Measurements from ENCODE around the gene TAS2R60.
"Not testable (repeated sequence)": the region's sequence is repeated elsewhere in the genome, so short reads cannot be mapped to it uniquely, and the experiment has no call there.

TAS2R60 gene

DNA sequence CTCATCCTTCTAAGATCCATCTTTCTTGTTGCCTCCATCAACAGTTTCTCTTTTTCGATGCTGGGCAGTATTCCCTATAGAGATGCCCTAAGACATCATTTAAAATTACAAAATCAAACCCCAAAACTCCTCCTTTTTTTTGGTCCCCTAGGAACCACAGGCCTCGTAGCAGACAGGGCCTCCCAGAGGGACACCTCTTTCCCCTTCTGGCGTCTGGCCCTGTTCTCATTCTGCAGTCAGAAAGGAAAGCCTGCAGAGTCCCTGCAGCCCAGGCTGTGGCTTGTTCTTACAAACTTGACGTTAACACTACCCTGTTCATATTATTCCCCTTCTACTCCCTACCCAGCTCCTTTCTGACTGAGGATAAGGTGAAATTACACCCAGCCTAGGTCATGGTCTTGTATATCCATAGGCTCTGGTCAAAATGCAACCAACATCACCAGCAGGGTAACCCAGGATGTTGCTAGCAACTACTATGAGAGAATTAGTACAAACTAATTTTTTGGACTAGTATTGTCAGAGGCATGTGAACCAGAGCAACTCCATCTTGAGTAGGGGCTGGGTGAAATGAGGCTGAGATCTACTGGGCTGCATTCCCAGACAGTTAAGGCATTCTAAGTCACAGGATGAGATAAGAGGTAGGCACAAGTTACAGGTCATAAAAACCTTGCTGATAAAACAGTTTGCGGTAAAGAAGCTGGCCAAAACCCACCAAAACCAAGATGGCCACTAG is 31.1 kb upstream of the TAS2R60 start:
- no peak for DNase-seq

DNA sequence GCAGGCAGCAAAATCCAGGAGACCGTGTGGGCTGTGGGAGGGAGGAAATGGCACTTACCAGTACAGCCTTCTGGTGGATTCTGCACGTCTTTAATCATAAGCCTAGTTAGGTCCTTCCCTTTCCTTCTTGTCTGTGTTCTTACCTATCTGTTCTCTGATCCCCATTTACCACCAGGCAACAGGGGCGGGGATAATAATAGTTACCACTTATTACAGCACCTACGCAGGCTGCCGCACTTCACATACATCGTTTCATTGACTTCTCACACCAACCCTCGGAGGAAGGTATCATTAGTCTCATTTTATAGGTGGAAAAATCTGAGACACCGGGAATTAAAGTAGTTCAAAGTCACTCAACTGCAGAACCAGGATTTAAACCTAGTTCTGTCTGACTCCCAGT is 30.1 kb upstream of the TAS2R60 start:
- no peak for DNase-seq

DNA sequence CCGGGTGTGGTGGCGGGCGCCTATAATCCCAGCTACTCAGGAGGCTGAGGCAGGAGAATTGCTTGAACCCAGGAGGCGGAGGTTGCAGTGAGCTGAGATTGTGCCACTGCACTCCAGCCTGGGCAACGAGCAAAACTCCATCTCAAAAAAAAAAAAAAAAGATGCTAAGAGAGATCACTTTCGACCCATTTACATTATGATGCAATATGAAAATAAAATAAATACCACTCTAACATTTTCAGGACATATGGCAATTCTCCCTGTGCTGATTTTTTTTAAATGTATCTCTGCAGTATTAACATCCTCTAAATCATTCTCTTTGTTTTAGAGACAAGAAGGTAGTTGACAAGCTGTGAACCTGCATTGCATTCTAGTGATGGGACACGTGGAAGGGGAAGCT is 28.0 kb upstream of the TAS2R60 start:
- DNase-seq = not testable (repeated sequence)

DNA sequence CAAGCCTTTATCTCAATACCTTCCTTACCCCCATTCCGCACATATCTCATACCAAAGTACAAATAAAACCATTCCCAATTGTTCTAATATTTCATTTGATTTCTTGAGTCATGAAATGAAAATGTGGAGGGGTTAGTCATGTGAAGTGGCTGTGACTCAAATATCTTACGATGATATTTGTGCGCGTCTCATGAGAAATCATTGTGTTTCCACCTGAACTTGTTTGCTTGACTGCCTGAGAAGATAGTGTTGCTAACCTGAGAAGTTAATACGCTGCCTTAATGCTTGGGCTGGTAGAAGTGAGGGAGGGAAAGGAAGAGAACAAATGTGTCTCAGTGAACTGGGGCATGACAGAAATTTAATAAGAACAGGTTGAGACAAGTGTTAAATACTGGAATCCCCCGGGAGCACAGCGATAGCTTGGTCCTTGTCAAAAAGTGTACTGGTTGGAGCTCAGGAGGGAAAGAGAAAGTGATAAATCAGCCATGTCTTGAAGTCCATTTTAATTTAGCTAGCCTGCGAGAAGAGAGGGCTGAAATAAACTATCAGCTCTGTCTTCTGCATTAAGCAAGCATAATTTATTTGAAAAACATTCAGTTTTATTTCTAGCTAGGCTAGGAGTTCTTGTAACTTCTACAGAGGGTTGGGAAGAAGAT is 27.4 kb upstream of the TAS2R60 start:
- DNase-seq = no peak

DNA sequence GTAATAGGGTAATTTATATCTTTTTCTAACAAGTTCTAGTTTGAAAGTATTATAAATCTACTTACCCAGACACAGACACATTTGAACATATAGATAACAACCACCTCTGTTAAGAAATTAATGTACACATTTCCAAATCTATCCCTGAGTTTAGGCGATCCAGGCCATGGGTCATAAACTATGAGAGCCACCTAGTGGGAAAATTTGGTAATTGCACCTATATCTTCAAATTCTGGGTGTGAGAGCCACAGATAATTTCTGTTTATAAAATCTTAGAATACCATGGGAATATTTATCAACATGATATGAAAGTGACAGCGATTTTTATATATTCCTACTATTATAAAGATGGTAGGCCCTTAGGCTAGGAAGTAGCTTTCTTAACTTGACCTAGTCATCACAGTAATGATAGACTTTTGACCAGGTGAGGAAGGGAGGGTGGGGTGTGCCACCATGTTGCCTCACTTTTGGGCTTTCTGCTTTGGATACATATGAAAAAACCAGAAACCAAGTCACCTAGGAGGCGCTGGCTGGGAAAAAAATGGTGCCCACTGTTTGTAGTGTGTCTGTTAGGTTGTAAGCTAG is 26.6 kb upstream of the TAS2R60 start:
- no peak for DNase-seq

DNA sequence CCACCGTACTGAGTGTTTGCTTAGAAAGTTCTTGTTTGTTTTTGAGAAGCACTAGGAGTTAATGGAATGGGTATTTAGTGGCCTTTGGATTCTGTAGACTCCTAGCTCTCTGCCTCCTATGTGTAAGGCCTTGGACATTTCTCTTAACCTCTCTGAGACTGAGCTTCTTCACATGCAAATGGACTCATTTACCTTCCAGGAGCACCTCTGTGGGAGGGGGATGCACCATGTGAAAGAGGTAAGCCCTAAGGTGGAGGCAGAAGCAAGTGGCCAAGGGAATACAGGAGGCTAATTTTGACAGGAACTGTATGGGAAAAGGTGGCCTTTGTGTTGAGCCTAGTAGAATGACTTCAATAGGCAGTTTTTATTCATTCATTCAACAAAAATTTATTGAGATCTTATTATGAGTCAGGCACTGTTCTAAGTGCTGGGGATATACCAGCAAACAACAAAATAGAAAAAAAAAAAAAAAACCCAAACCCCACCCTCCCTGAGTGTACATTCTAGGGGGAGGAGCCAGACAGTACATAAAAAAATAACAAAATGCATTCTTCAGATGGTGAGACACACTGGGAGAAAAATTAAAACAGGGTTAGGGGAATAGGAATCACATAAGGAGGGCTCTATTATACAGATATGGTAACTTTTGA is 25.4 kb upstream of the TAS2R60 start:
- DNase-seq = no peak

DNA sequence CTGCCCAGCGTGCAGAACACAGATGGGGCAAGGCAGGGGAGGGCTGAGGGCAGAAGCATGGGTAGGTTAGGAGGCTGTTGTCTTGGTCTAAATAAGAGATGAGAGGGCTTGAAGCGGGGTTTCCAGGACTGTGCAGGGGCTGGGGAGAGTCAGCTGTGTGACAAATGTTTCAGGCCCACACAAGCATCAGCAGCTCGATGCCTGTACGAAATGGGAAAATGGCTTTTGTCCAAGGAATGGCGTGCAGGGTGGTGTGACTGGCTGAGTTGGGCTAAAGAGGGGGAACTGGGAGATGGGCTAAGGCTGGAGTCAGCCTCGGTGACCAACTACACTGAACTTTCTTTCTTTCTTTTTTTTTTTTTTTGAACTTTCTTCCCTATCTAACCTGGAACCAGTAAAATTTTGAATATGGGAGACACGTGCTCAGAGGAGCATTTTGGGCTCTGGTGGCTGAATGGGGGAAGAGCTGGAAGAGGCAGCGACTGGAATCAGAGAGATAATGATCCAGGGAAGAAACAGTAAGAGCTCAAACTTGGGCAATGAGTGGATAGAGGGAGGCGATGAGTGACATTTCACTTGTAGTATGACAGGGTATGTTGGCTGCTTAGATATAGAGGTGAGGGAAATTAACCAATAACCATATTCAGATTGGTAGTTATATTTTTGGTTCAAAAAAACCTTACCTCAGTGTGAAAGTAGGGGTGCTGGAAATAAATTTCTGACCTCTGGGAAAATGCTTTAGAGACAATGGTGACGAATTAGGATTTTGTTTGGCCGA is 24.4 kb upstream of the TAS2R60 start:
- no peak for DNase-seq

DNA sequence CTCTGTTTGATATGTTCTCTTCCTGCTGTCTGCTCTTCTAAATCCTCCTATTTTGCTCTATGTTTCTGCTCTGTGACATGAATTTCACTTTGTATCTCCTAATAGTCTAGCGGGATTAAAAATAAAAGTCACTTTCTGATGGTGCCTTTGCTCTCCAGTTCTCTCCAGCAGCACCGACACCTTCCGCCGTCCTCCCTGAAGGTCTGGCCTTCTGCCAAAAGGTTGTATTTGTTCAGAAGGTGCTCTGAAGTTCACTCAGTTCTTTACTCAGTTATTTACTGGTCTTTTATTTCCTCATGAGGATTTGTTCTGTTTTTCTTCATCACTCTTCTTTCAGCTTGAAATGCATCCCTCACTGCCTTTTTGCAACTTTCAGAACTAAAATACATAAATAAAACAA is 23.4 kb upstream of the TAS2R60 start:
- no peak for DNase-seq

DNA sequence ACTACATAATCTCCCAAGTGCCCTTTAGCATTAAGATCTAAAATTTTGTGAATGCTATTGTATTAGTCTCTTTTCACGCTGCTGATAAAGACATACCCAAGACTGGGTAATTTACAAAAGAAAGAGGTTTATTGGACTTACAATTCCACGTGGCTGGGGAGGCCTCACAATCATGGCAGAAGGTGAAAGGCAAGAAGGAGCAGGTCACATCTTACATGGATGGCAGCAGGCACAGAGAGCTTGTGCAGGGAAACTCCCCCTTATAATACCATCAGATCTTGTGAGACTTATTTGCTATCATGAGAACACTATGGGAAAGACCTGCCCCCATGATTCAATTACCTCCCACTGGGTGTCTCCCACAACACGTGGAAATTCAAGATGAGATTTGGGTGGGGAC is 22.6 kb upstream of the TAS2R60 start:
- DNase-seq = not testable (repeated sequence)

DNA sequence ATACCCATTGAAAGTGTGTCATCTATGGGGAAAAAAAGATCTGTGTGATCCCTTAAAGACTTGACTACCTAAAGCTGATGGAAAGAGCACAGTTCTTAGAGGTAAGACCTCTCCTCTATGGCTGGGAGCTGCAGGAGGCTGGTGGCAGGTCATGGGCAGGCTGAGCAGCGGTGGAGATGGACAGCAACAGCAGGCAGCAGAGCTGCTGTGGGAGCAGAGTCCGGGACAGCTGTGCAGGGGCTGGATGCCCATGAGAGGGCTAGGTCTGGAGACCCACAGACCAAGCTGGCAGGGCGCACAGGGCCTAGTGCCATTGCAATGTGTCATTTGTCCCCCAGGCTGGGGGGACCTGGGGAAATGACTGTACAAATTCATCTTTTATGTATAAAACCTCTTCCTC is 21.2 kb upstream of the TAS2R60 start:
- DNase-seq = no peak

DNA sequence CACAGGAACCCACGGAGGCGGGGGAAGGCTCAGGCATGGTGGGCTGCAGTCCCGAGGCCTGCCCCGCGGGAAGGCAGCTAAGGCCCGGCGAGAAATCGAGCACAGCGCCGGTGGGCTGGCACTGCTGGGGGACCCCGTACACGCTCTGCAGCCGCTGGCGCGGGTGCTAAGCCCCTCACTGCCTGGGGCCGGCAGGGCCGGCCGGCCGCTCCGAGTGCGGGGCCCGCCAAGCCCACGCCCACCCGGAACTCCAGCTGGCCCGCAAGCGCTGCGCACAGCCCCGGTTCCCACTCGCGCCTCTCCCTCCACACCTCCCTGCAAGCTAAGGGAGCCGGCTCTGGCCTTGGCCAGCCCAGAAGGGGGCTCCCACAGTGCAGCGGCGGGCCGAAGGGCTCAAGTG is 18.8 kb upstream of the TAS2R60 start:
- DNase-seq = not testable (repeated sequence)

DNA sequence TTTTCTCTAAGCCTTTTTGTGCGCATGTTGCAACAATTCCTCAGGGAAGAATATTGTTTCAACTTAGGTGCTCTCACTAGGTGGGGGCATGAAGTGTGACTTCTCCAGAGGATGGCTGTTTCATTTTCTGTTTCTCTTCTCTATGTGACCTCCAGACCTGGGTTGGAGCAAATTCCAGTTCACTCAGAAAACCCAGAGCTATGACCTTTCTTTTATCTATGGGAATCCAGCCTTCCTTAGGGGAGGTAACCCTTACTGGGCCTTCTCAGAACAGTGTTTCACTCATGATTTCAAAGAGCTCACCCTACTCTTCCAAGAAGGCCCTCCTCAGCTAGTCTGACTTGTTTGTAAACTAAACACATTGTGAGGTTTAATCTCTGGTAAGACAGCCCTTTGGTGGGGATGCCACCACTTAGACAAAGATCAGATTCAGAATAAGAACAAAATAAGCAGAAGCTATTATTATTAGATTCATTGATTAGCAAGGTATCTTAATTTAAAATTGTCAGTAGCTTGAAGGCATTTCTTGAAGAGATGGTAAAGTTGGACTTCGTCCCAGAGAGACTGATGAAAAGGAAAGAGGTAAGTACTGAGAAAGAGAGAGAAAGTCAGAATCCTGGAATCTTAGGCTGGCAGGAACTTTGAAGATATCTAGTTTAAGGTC is 16.6 kb upstream of the TAS2R60 start:
- no peak for DNase-seq

DNA sequence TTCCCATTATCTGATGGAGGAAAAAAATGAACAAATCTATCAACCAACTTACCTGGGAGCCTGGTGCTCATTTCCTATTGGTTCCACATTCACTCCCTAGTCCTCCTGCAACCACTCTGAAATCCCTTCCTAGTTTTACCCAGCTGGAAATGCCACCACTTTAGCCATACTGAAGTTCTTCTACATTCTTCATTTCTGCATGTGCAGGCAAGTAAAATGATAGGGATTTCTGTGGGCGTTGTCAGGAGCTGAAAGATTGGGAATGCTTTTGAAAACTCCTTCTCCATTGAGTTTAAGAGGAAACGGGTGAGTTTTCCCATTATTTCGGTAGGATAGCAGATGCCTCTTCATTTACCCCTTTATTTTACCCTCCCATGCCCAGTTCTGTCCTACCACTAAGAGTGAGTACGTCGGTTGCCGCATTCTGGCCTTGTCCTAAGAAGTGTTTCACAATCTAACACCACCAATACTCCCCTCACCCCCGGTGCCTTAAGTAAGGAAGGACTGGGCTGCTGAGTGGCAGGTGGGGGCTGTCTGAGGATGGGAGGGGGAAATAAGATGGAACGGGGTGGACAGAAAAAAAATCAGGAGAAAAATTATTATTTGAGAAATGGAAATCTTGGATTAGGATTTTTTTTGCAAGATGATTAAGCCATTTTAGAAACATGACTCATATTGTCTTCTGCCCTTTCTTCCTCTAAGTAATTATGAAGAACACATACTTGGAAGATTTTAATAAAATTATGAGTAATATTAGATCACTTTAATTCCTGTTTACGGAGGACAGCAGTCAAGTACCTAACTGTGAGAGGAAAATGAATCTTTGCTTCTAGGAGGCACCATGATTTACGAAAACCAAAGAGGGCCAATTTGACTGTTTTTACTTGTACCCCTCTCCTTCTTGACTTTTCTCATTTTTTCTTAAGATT is 13.2 kb upstream of the TAS2R60 start:
- no peak for DNase-seq

DNA sequence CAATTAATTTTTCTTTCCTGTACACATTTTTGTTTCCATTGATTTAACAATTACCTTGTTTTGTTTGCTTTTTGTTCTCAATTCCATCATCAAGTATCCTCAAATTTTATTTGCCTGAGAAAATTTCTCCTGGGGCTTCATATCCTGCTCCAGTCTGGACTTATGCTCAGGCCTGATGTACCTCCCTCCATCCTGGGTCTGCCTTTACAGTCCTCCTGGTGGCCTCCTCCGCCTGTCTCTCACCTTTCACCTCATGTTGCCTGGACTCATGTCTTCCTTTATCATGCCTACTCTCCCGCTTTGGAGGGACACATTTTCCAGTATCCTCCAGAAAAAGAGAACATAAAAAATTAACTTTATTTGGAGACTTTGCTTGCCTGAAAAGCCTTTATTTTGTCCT is 12.1 kb upstream of the TAS2R60 start:
- DNase-seq = no peak

DNA sequence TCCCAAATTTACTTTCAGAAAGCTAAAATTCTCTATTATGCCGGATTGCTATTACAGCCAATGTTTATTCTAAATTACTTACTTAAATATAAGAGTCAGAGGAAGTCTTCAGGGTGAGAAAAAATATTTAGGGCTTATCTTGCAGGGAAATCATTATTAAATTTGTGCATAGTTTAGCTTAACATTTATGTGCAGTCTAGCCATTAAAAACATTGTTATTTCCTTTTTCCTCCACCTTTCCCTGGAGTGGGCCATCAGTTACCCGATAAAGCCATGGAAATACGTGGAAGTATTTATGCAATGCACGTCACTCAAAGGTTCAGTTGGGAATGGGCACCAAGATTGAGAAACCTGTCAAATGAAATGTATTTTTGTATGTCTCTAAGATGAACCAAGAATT is 9.5 kb upstream of the TAS2R60 start:
- DNase-seq = no peak

DNA sequence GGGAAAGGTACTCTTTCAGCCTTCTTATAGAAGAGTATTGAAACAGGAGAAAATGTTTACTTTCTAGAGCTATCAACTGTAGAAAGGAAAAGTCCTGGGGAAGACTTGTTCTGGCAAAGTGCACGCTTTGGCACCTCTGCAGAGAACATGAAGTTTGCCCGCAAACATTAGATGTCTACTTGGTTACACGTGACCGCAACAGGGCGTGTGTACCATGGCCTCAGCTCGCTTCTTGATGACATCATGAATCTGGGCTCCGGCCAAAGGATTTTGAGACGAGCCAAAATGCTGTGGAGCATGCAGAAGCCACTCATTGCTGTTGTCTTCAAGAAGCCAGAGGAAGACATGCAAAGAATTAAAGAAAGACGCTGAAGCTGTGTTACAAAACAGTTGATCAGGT is 8.6 kb upstream of the TAS2R60 start:
- no peak for DNase-seq

DNA sequence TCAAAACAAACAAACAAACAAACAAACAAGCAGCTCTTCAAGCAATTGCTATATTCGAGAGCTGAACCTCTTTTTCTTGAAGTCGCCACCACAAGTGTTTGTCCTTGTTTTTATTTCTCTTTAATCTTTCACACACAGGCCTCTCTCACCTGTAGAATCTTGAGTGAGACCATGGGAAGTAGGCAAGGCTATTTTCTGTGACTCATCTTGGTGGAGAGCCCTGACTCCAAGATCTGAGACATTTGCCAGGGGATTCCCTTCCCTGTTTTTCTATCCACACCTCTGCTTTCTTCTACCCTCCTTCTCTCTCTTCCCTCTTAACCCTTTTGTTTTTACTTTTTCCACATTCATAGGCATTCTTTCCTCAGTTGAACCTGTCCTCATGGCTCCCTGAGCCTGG is 8.0 kb upstream of the TAS2R60 start:
- no peak for DNase-seq

DNA sequence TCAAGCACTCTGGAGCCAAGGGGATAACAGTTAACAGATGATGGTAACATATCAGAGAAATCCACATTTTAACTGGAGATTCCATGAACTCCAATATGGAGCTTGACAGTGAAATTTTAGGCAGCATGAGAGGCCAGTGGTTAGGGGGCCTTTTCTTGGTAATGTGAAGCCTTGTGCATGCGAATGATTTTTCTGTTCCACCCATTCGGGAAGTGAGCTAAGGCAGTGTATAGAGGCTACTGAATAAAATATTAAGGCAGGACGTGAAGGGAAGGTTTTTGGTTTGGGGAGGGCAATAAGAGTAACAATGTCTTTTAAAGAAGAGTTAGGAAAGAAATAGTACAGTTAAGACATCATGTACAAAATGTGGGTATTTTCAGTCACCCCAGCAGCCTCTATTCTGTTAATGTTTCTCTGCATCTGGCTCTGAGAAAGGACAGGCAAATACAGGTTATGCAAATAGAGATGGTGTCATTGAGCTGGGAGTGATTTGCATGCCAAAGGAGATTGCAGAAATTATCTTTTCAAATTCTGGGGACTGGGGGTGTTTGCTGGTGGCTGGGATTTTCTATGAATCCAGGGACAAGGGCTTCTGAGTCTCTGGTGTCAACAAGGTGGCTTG is 6.8 kb upstream of the TAS2R60 start:
- DNase-seq = no peak

DNA sequence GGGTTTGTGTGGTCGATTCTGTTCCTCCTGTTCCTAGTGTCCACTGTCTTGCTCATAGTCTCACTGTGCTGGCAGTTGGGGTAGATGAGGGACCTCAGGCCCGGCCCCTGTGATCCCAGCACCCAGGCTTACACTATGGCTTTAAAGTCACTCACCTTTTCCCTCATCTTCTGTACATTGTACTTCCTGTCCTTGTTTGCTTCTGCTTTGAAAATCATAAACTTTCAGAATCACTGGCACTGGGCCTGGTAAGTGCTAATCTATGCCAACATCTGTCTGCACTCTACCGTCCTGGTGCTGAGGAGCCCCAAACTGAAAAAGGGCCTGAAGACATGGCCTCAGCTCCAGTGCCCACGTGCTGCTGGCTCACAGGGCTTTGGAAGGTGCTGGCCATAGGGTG is 5.7 kb upstream of the TAS2R60 start:
- no peak for DNase-seq

DNA sequence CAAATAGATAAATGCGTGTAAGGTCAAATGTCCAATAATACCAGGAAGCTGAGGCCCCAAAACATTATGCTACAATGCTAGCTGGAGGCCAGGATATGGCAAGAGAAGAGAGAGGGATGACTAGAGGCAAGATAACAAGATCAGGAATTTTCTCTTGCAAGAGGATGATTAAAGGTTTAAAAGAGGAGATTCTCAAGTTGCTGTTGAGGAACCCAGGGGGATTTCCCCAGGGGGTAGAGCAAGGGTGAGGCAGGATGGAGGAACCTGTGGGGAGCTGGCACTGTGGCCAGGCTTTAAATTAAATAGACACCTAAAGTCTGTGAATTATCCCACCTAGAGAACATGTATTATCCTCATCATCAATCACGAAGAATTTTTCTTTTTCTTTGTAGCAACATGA is 3.4 kb upstream of the TAS2R60 start:
- DNase-seq = no peak

Measured in NCI-H1436 treated with DMSO at 0.1 percent for 48 hours (cell line).